ENCODE results near the gene AGPAT3.

The AGPAT3 gene

GRCh38 chr21:43866260-43866629 is 1.2 kb downstream of the AGPAT3 start:
- peaks cover 0 to 28% of the 10 kb centered on the region in 2 experiments; a peak in 2 of 3 replicates for H3K36me3 ChIP-seq (ENCODE audit: control insufficient read depth in 2 of 2, insufficient read depth in 1 of 2, low read length in 2 of 2)
- H3K9me3 ChIP-seq (ENCODE audit: control insufficient read depth, insufficient read depth, low read depth, low read length): no peaks in the 10 kb centered on the region
- ChIA-PET POLR2A (interaction anchor here (0.6 to 0.8 kb wide), 5 partner anchors 8 to 93 kb away, joined by 3 to 5 read pairs (median 3); no protein-coding TSS in a partner anchor), CTCF (interaction anchor here (0.7 to 1.0 kb wide), 3 partner anchors 23 to 159 kb away, joined by 3 read pairs; no protein-coding TSS in a partner anchor)
- no peak for TF ChIP-seq BCL11A (tag by site-specific recombination; IDR thresholded peaks at IDR 0.05; ENCODE audit: low read depth)
- TF ChIP-seq KLF9 (tag by site-specific recombination; IDR thresholded peaks at IDR 0.05; ENCODE audit: low read depth): 0 out of 2 replicates have a peak, but pooled peaks have one; percentile 6
- peak; percentile 51; the same call in 1 of the 2 replicates for TF ChIP-seq ZBTB44 (tag by site-specific recombination; IDR thresholded peaks at IDR 0.05)
- no peak for TF ChIP-seq ZNF792 (tag by site-specific recombination; IDR thresholded peaks at IDR 0.05)
- TF ChIP-seq ZFP37 (tag by site-specific recombination; IDR thresholded peaks at IDR 0.05): no peak
- TF ChIP-seq ZNF707 (tag by site-specific recombination; IDR thresholded peaks at IDR 0.05): no peak
- 0 out of 2 replicates have a peak, but pooled peaks have one; percentile 2 for TF ChIP-seq KLF10 (tag by site-specific recombination; IDR thresholded peaks at IDR 0.05)
- no peak for TF ChIP-seq ZXDB (tag by site-specific recombination; IDR thresholded peaks at IDR 0.05)
- no peak for TF ChIP-seq ZNF394 (tag by site-specific recombination; IDR thresholded peaks at IDR 0.05; ENCODE audit: borderline replicate concordance)
- no peak for TF ChIP-seq ZEB2 (tag by site-specific recombination; IDR thresholded peaks at IDR 0.05)
- peak; percentile 72 for TF ChIP-seq PRDM10 (tag by site-specific recombination; IDR thresholded peaks at IDR 0.05)
- TF ChIP-seq ZSCAN23 (tag by site-specific recombination; IDR thresholded peaks at IDR 0.05): no peak
- TF ChIP-seq WT1 (tag by site-specific recombination; IDR thresholded peaks at IDR 0.05): no peak
- TF ChIP-seq ZNF169 (tag by site-specific recombination; IDR thresholded peaks at IDR 0.05): no peak
- TF ChIP-seq ZNF266 (tag by site-specific recombination; IDR thresholded peaks at IDR 0.05; ENCODE audit: low read depth): no peak
- no peak for TF ChIP-seq MZF1 (tag by site-specific recombination; IDR thresholded peaks at IDR 0.05; ENCODE audit: borderline replicate concordance)
- TF ChIP-seq ZNF585B (tag by site-specific recombination; IDR thresholded peaks at IDR 0.05): no peak
- peak; percentile 48; the same call in 1 of the 2 replicates for TF ChIP-seq ZFP69B (tag by site-specific recombination; IDR thresholded peaks at IDR 0.05)
- TF ChIP-seq RBAK (tag by site-specific recombination; IDR thresholded peaks at IDR 0.05): no peak
- TF ChIP-seq ZNF692 (tag by site-specific recombination; IDR thresholded peaks at IDR 0.05): peak; percentile 10; the same call in 1 of the 2 replicates
- TF ChIP-seq ZNF23 (tag by site-specific recombination; IDR thresholded peaks at IDR 0.05; ENCODE audit: borderline replicate concordance): no peak
- no peak for TF ChIP-seq KLF7 (tag by site-specific recombination; IDR thresholded peaks at IDR 0.05; ENCODE audit: borderline replicate concordance)
- no peak for TF ChIP-seq ZNF529 (tag by site-specific recombination; IDR thresholded peaks at IDR 0.05; ENCODE audit: insufficient replicate concordance)
- no peak for TF ChIP-seq ZSCAN16 (tag by site-specific recombination; IDR thresholded peaks at IDR 0.05)
- no peak for TF ChIP-seq MYNN (tag by site-specific recombination; IDR thresholded peaks at IDR 0.05; ENCODE audit: borderline replicate concordance)
- TF ChIP-seq EGR2 (tag by site-specific recombination; IDR thresholded peaks at IDR 0.05; ENCODE audit: low read depth): peak; percentile 28; the same call in 1 of the 2 replicates
- H3K4me1 ChIP-seq (ENCODE audit: control insufficient read depth, insufficient read depth, low read length): peaks cover 10% of the 10 kb centered on the region
- H3K27ac ChIP-seq (ENCODE audit: extremely low read depth, low read depth, low read length): peak overlapping the region; percentile 97
- peak overlapping the region; percentile 55 for H3K4me3 ChIP-seq (ENCODE audit: low read depth, low read length)
